Effector CD8-positive, alpha-beta T cell (primary cell): ENCODE data around the gene SCN11A.
A peak's percentile ranks its signal among the peaks of the same experiment; 100 is the strongest.

ENCODE experiments used
- DNase-seq: peaks from one replicate; lab custom pipeline; 2025; lab: John Stamatoyannopoulos, UW
- total RNA-seq, 4 experiments: gene quantifications; one replicate each; lab custom pipeline; 2026; lab: John Stamatoyannopoulos, UW

The SCN11A gene
- total RNA-seq: 0.24 to 1.6 (median 0.56) reads per million in 4 experiments

GRCh38 chr3:39051649-39052561 is at the start of gene SCN11A, which contains the start of gene WDR48:
SCN11A (minus strand) TSS chr3:39051944; CDS start chr3:38950362, 101,582 bp downstream.
WDR48 (plus strand) TSS chr3:39052016; CDS start chr3:39052026, 10 bp downstream.
- peak; percentile 84 for DNase-seq

- peak; percentile 18 for DNase-seq
Observed at GRCh38 chr3:39101022-39101689, 49.4 kb upstream of the SCN11A start.

GRCh38 chr3:39100500-39100886 is 48.7 kb upstream of the SCN11A start:
- no peak for DNase-seq

GRCh38 chr3:39099738-39100499 is 48.2 kb upstream of the SCN11A start:
- no peak for DNase-seq

GRCh38 chr3:39099242-39099641 is 47.5 kb upstream of the SCN11A start:
- DNase-seq: no peak

- no peak for DNase-seq
Observed at GRCh38 chr3:39098473-39099000, 46.8 kb upstream of the SCN11A start.

- no peak for DNase-seq
Observed at GRCh38 chr3:39097716-39098472, 46.1 kb upstream of the SCN11A start.

GRCh38 chr3:39096775-39097174 is 45.0 kb upstream of the SCN11A start:
- DNase-seq: no peak

- no peak for DNase-seq
Observed at GRCh38 chr3:39095778-39096177, 44.0 kb upstream of the SCN11A start.

GRCh38 chr3:39094851-39095677 is 43.3 kb upstream of the SCN11A start:
- no peak for DNase-seq

GRCh38 chr3:39090922-39091321 is 39.2 kb upstream of the SCN11A start:
- DNase-seq: no peak

- DNase-seq: no peak
Observed at GRCh38 chr3:39088889-39089288, 37.1 kb upstream of the SCN11A start.

GRCh38 chr3:39088456-39088855 is 36.7 kb upstream of the SCN11A start:
- no peak for DNase-seq

GRCh38 chr3:39086144-39086543 is 34.4 kb upstream of the SCN11A start:
- no peak for DNase-seq

GRCh38 chr3:39082666-39083313 is 31.0 kb upstream of the SCN11A start:
- DNase-seq: no peak

GRCh38 chr3:39080026-39080425 is 28.3 kb upstream of the SCN11A start:
- no peak for DNase-seq

- DNase-seq: no peak
Observed at GRCh38 chr3:39079530-39079929, 27.8 kb upstream of the SCN11A start.

- DNase-seq: no peak
Observed at GRCh38 chr3:39075910-39076309, 24.2 kb upstream of the SCN11A start.

GRCh38 chr3:39068556-39068955 is 16.8 kb upstream of the SCN11A start:
- no peak for DNase-seq

- no peak for DNase-seq
Observed at GRCh38 chr3:39067286-39067685, 15.5 kb upstream of the SCN11A start.
